PFSK-1 (cell line): Measurements from ENCODE around the gene ADGRB2.

Experiments
- REST ChIP-seq, 2 experiments: IDR thresholded peaks; 2 replicates each; pipeline versions ENCODE4 v1.6.1 to v1.8.0; 2011 to 2012; ENCODE audit warnings: low read depth in 2 of 2, low read length in 2 of 2, control low read depth in 1 of 2, inconsistent platforms in 1 of 2, mild to moderate bottlenecking in 1 of 2, moderate library complexity in 1 of 2; ENCODE audit not compliant: insufficient read depth in 1 of 2
- SIN3A ChIP-seq: IDR thresholded peaks from 2 replicates; pipeline ENCODE4 v1.6.1; 2012; ENCODE audit warnings: mild to moderate bottlenecking, low read length, moderate library complexity, borderline replicate concordance; ENCODE audit not compliant: insufficient read depth

- no peak for TF ChIP-seq REST (IDR thresholded peaks at IDR 0.05; ENCODE audit: insufficient read depth in 1 of 2, low read depth in 2 of 2, low read length in 2 of 2)
- no peak for TF ChIP-seq SIN3A
These were observed 21.5 kb downstream of the ADGRB2 start for GRCh38 chr1:31742462-31743212.
